ENCODE data around the gene PHF3.
"Not testable (repeated sequence)": the region's sequence is repeated elsewhere in the genome, so short reads cannot be mapped to it uniquely, and the experiment has no call there.

Gene PHF3

GRCh38 chr6:63709148-63709547, 73.5 kb downstream of the PHF3 start:
- DNase-seq, result no peak

- no peak for DNase-seq
These were observed 77.7 kb downstream of the PHF3 start for GRCh38 chr6:63713332-63713731.

GRCh38 chr6:63714091-63714490, 78.5 kb downstream of the PHF3 start:
- DNase-seq, result no peak

- no peak for DNase-seq
These were observed 80.6 kb downstream of the PHF3 start for GRCh38 chr6:63716169-63716568.

- no peak for DNase-seq
These were observed 85.6 kb downstream of the PHF3 start for GRCh38 chr6:63721181-63721580.

- no peak for DNase-seq
These were observed 89.1 kb downstream of the PHF3 start for GRCh38 chr6:63724721-63725120.

- DNase-seq, result no peak
These were observed 94.7 kb downstream of the PHF3 start for GRCh38 chr6:63730311-63730710.

- DNase-seq, result no peak
These were observed 96.3 kb downstream of the PHF3 start for GRCh38 chr6:63731930-63732329.

- no peak for DNase-seq
These were observed 96.7 kb downstream of the PHF3 start for GRCh38 chr6:63732336-63732735.

- DNase-seq, result no peak
These were observed 99.3 kb downstream of the PHF3 start for GRCh38 chr6:63734923-63735322.

- DNase-seq, result not testable (repeated sequence)
These were observed 102.6 kb downstream of the PHF3 start for GRCh38 chr6:63738190-63738589.

- no peak for DNase-seq
These were observed 103.6 kb downstream of the PHF3 start for GRCh38 chr6:63739094-63739687.

- no peak for DNase-seq
These were observed 105.1 kb downstream of the PHF3 start for GRCh38 chr6:63740709-63741108.

GRCh38 chr6:63742060-63742459, 106.5 kb downstream of the PHF3 start:
- DNase-seq, result no peak

- no peak for DNase-seq
These were observed 108.1 kb downstream of the PHF3 start for GRCh38 chr6:63743691-63744090.

GRCh38 chr6:63744810-63745209, 109.2 kb downstream of the PHF3 start:
- DNase-seq, result no peak

GRCh38 chr6:63745784-63746183, 110.2 kb downstream of the PHF3 start:
- DNase-seq, result no peak

GRCh38 chr6:63750400-63750799, 114.8 kb downstream of the PHF3 start:
- DNase-seq, result no peak

- not testable (repeated sequence) for DNase-seq
These were observed 121.7 kb downstream of the PHF3 start for GRCh38 chr6:63757275-63757674.

- no peak for DNase-seq
These were observed 122.2 kb downstream of the PHF3 start for GRCh38 chr6:63757826-63758225.

GRCh38 chr6:63759605-63760105, 124.1 kb downstream of the PHF3 start:
- DNase-seq, result no peak

GRCh38 chr6:63760199-63760598, 124.6 kb downstream of the PHF3 start:
- no peak for DNase-seq

GRCh38 chr6:63764318-63764916, 128.8 kb downstream of the PHF3 start:
- DNase-seq, result peak; percentile 11
